ENCODE measurements around the gene LYPLA2. TPM values are rescaled to one million over a fixed set of nuclear protein-coding genes. Genes with fewer than 3 reads are reported as not detected.

The LYPLA2 gene
- total and polyA plus RNA-seq, 12 donors, result 26.0 to 91.3 (median 51.6) TPM

DNA sequence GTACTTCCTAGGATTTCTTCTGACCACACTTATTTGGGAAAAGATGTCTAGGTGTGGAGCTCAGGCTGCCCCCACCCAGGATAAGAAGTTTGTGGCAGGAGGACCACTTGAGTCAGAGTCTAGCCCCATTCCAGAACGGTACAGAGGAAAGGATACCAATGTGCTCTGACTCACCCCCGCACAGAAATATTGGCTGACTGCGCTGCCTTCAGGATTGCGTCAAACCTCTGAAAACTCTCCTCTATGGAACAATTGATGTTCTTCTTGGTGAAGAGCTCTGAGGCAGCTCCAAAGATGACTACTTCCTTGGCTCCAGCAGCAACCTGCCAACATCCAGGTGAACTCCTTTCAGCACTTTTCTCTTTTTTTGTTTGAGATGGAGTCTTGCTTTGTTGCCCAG lies 23.1 kb downstream of the LYPLA2 start:
- Histone ChIP-seq H3K4me3 (no peak overlapping the region), H3K4me1 (replicated peaks in 1 of 2) (peaks cover 0 to 4% of the 10 kb centered on the region in 2 donors), H3K36me3 (replicated peaks in 1 of 2) (peaks cover 0 to 71% of the 10 kb centered on the region in 2 donors), H3K9me3 (replicated peaks in 1 of 3) (no peaks in the 10 kb centered on the region), H3K27ac (no peak overlapping the region), H3K27me3 (no peaks in the 10 kb centered on the region)
- TF ChIP-seq, protein P1, sequence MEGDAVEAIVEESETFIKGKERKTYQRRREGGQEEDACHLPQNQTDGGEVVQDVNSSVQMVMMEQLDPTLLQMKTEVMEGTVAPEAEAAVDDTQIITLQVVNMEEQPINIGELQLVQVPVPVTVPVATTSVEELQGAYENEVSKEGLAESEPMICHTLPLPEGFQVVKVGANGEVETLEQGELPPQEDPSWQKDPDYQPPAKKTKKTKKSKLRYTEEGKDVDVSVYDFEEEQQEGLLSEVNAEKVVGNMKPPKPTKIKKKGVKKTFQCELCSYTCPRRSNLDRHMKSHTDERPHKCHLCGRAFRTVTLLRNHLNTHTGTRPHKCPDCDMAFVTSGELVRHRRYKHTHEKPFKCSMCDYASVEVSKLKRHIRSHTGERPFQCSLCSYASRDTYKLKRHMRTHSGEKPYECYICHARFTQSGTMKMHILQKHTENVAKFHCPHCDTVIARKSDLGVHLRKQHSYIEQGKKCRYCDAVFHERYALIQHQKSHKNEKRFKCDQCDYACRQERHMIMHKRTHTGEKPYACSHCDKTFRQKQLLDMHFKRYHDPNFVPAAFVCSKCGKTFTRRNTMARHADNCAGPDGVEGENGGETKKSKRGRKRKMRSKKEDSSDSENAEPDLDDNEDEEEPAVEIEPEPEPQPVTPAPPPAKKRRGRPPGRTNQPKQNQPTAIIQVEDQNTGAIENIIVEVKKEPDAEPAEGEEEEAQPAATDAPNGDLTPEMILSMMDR (IDR thresholded peaks at IDR 0.05), result no peak
- TF ChIP-seq POLR2A (IDR thresholded peaks at IDR 0.05), result no peak
- 92 to 100% (median 93%) methylated on average over 1 to 4 of the region's 4 CpGs for WGBS, 4 donors
- DNase-seq, result no peak
- intact Hi-C loops (cut with DNase I), result loop anchor here in 1 of 2 donors (10.0 kb wide), 1 partner anchor 101 kb away; the partner anchor contains the start of gene CNR2

GRCh38 chr1:23816361-23816760 lies 25.4 kb downstream of the LYPLA2 start:
- WGBS, 4 donors, result 92 to 100% (median 95%) methylated on average over 3 of the region's 3 CpGs
- peaks cover 0 to 77% of the 10 kb centered on the region in 2 donors for H3K36me3 ChIP-seq (replicated peaks in 1 of 2)
- no peak overlapping the region for H3K4me3 ChIP-seq
- H3K4me1 ChIP-seq (replicated peaks in 1 of 2), result no peaks in the 10 kb centered on the region
- no peak for DNase-seq
- intact Hi-C loops (cut with DNase I), result loop anchor here in 1 of 2 donors (10.0 kb wide), 1 partner anchor 98 kb away; the partner anchor contains the start of gene CNR2
- H3K27me3 ChIP-seq, result no peaks in the 10 kb centered on the region
- no peak overlapping the region for H3K27ac ChIP-seq
- no peaks in the 10 kb centered on the region for H3K9me3 ChIP-seq (replicated peaks in 1 of 3)
- TF ChIP-seq POLR2A (IDR thresholded peaks at IDR 0.05), result no peak
- TF ChIP-seq, protein P1 (IDR thresholded peaks at IDR 0.05), result no peak

DNA sequence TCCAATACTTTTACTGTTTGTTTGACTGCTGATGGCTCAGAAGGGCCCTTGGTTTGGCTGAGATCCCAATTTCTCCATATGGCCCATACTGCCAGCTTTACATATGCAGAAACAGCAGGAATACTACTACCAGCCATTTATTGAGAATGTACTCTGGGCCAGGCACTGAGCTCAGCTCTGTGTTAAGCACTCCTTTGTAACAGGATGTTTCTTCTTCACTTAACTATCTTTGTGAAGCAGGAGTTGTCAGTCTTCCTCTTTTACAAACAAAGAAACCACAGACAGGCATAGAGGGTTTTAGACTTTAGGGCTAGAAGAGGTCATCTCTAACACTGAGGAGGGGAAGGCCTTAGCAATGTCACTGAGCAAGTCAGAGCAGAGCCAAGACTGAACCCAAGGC lies 26.0 kb downstream of the LYPLA2 start:
- no peaks in the 10 kb centered on the region for H3K27me3 ChIP-seq
- no peaks in the 10 kb centered on the region for H3K9me3 ChIP-seq (replicated peaks in 1 of 3)
- TF ChIP-seq POLR2A (IDR thresholded peaks at IDR 0.05), result no peak
- TF ChIP-seq, protein P1 (IDR thresholded peaks at IDR 0.05), result no peak
- H3K4me3 ChIP-seq, result no peak overlapping the region
- intact Hi-C loops (cut with DNase I), result loop anchor here in 1 of 2 donors (10.0 kb wide), 1 partner anchor 98 kb away; the partner anchor contains the start of gene CNR2
- no peak overlapping the region for H3K27ac ChIP-seq
- peaks cover 0 to 72% of the 10 kb centered on the region in 2 donors for H3K36me3 ChIP-seq (replicated peaks in 1 of 2)
- no peak for DNase-seq
- no peaks in the 10 kb centered on the region for H3K4me1 ChIP-seq (replicated peaks in 1 of 2)

- no peak overlapping the region for H3K27ac ChIP-seq
- H3K36me3 ChIP-seq (replicated peaks in 1 of 2), result peaks cover 0 to 66% of the 10 kb centered on the region in 2 donors
- no peak for DNase-seq
- H3K27me3 ChIP-seq, result no peaks in the 10 kb centered on the region
- no peaks in the 10 kb centered on the region for H3K9me3 ChIP-seq (replicated peaks in 1 of 3)
- WGBS, 4 donors, result 83 to 93% (median 90%) methylated on average over 3 of the region's 3 CpGs
- intact Hi-C loops (cut with DNase I), result loop anchor here in 1 of 2 donors (10.0 kb wide), 1 partner anchor 97 kb away; the partner anchor contains the start of gene CNR2
- no peaks in the 10 kb centered on the region for H3K4me1 ChIP-seq (replicated peaks in 1 of 2)
- no peak for TF ChIP-seq POLR2A (IDR thresholded peaks at IDR 0.05)
- TF ChIP-seq, protein P1 (IDR thresholded peaks at IDR 0.05), result no peak
- no peak overlapping the region for H3K4me3 ChIP-seq
These were observed 26.7 kb downstream of the LYPLA2 start for GRCh38 chr1:23817633-23818032.
